Neutrophil (primary cell): ENCODE data around the gene RRP36.

ENCODE experiments used
- H3K27ac ChIP-seq: fragments of 200-600 bp; sonication (generic); 2 replicates; pipeline ENCODE4 v1.5.1; 2016; ENCODE audit warnings: mild to moderate bottlenecking, moderate library complexity
- H3K27me3 ChIP-seq: fragments of 200-600 bp; sonication (generic); 2 replicates; pipeline ENCODE4 v1.6.0; 2016; ENCODE audit warnings: mild to moderate bottlenecking
- H3K36me3 ChIP-seq: fragments of 200-600 bp; sonication (generic); 2 replicates; pipeline ENCODE4 v1.5.1; 2017
- H3K4me1 ChIP-seq, 2 experiments: fragments of 200-600 bp in 1 of 2; sonication (generic) in 1 of 2; 1 replicate in 1 of 2; 2 replicates in 1 of 2; pipeline versions ENCODE4 v1.5.1 to v1.6.1; 2013 to 2016; ENCODE audit warnings: low read depth in 1 of 2, low read length in 1 of 2, mild to moderate bottlenecking in 1 of 2, moderate library complexity in 1 of 2; ENCODE audit not compliant: control insufficient read depth in 1 of 2, insufficient read depth in 1 of 2
- H3K4me3 ChIP-seq, 2 experiments: fragments of 200-600 bp in 1 of 2; sonication (generic) in 1 of 2; 1 replicate in 1 of 2; 2 replicates in 1 of 2; pipeline ENCODE4 v1.5.1; 2013 to 2016; ENCODE audit warnings: low read depth in 1 of 2, low read length in 1 of 2, mild to moderate bottlenecking in 1 of 2, moderate library complexity in 1 of 2
- H3K9me3 ChIP-seq: fragments of 200-600 bp; sonication (generic); 2 replicates; pipeline ENCODE4 v1.5.1; 2016
- TF ChIP-seq, protein P1 (sequence below): fragments of 200-600 bp; sonication (generic); IDR thresholded peaks from 2 replicates; pipeline ENCODE4 v1.5.1; 2016; ENCODE audit warnings: antibody characterized with exemption

Gene RRP36

DNA sequence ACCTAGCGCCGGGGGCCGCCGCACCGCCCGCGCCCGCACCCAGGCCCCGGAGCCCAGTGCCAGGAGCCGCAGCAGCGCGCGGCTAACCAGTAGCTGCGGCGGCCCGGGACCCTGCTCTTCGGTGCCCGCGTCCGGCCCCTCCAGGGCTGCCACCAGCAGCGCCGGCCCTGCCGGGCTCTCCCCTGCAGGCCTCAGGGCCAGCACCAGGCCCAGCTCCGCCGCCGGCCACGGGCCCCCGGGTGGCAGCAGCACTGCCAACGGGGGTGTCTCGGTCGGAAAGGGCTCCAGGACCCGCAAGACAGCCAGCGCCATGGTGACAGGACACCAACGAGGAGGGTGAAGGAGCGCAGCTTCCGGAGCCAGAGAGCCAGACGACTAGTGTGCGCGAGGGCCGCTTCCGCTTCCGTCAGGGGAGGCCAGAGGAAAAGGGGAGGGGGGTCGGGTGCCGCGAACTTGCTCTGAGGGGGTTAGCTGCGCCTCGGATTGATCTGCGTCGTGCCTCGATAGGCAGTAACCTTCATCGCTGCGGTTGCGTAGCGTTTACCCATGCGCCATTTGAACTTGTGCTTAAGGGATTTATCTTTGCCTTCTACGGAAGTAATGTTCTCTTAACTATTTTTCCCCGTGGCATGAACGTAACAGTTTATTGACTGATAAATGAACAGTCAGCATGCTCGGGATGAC, 42.4 kb upstream of the RRP36 start, which contains the start of gene PEX6:
PEX6 (minus strand) TSS at position 343 of the 684 bp plus-strand sequence; CDS start at position 312, 31 bp downstream.
- Histone ChIP-seq H3K9me3 (no peaks in the 10 kb centered on the region), H3K36me3 (peaks cover 2% of the 10 kb centered on the region), H3K4me1 (peaks cover 34 to 37% of the 10 kb centered on the region in 2 experiments), H3K27ac (peak within 1 kb of the TSS; percentile 81), H3K27me3 (no peaks in the 10 kb centered on the region), H3K4me3 (peak within 1 kb of the TSS; percentile 73 to 95)
- TF ChIP-seq, protein P1, sequence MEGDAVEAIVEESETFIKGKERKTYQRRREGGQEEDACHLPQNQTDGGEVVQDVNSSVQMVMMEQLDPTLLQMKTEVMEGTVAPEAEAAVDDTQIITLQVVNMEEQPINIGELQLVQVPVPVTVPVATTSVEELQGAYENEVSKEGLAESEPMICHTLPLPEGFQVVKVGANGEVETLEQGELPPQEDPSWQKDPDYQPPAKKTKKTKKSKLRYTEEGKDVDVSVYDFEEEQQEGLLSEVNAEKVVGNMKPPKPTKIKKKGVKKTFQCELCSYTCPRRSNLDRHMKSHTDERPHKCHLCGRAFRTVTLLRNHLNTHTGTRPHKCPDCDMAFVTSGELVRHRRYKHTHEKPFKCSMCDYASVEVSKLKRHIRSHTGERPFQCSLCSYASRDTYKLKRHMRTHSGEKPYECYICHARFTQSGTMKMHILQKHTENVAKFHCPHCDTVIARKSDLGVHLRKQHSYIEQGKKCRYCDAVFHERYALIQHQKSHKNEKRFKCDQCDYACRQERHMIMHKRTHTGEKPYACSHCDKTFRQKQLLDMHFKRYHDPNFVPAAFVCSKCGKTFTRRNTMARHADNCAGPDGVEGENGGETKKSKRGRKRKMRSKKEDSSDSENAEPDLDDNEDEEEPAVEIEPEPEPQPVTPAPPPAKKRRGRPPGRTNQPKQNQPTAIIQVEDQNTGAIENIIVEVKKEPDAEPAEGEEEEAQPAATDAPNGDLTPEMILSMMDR, result no peak

DNA sequence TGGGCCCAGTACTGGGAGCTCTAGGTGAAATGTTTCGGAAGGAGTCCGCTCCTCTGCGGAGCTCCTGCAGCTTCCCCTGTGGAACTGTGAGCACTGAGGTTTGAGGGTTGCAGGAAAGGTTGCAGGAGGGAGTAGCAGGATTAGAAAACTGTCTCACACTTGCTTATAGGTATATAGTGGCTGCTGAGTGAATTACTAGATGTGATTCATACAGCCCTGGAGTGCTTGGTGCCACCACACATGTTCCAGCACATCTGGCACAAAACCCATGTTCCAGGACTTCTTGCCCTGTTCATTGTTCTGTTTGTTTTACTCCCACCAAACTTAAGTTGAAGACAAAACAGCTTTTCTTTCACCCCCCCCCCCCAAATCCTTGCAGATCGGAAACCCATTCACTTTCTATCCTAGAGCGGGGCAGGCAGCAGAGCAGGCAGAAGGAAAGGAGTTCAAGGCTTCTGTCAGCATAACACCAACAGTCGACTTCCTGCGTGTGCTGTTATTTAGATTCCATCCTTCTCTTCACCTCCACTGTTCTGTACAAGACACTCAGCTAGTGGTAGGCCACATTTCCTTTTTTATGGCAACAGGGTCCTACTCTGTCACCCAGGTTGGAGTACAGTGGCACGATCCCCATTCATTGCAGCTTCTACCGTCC, 41.8 kb upstream of the RRP36 start:
- peak overlapping the region; percentile 73 to 95 for H3K4me3 ChIP-seq
- TF ChIP-seq, protein P1, result no peak
- H3K9me3 ChIP-seq, result no peaks in the 10 kb centered on the region
- peaks cover 35% of the 10 kb centered on the region in 2 experiments for H3K4me1 ChIP-seq
- peak overlapping the region; percentile 81 for H3K27ac ChIP-seq
- no peaks in the 10 kb centered on the region for H3K36me3 ChIP-seq
- no peaks in the 10 kb centered on the region for H3K27me3 ChIP-seq

DNA sequence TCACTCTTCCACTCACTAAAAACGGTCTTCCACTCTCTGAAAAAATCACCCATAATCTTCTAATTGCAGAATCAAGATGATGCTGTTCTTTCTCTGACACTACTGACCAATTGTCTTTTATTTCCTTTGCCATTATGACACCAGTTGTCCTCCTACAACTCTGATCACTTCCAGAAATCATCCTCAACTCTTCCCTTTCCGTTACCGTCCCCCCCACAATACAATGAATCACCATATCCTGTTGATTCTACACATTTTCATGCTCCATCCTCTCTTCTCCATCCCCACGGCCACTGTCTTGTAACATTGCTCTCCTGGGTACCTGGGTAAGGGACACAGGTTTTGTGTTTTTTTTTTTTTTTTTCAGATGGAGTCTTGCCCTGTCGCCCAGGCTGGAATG, 39.6 kb upstream of the RRP36 start:
- Histone ChIP-seq H3K4me1 (peaks cover 47 to 48% of the 10 kb centered on the region in 2 experiments), H3K4me3 (no peak overlapping the region), H3K27ac (no peak overlapping the region), H3K9me3 (no peaks in the 10 kb centered on the region), H3K36me3 (no peaks in the 10 kb centered on the region), H3K27me3 (no peaks in the 10 kb centered on the region)
- TF ChIP-seq, protein P1, result no peak

DNA sequence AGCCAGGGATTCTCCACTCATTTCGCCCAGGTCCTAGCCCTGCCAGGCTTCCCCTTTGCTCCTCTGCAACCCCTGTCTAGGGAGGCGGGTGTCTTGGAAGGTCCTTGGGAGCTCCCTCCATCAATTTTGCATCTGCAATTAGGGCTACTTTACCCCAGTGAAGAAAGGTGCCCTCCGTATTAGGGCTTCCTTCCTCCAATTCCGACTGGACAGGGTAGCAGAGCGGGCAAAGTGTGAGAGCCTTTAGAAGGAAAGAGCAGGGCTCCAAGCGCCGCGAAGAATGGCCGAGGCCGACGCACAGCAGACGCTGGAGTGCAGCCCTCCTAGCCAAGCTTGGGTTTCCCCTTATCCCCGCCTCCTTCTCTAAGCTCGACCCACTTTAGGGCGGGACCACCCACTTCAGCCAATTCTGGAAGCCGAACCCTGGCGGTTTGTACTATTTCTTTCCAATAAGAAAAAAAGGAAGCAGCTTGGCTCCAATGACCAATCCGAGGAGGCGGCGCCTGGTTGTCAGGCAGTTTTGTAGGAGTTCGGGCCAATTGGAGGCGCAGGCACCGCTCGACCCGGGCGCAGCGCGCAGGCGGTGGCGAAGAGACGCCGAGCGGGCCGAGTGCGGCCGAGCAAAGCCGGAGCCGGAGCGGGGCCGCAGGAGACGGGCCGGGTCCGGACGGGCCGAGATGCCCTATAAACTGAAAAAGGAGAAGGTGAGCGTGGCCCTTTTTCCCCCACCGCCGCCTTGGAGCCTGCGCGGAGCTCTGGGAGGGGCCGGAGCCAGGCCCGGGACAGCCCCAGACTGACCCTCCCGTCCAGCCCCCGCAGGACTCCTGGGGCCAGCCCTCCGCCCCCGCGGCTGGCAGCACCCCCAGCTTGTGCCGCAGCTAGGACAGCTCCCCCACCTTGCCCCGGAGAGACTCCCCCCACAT, 37.2 kb upstream of the RRP36 start, which contains the start of gene PPP2R5D:
PPP2R5D (plus strand) TSS at position 570 of the 923 bp plus-strand sequence; CDS start at position 678, 108 bp downstream.
- Histone ChIP-seq H3K4me1 (peaks cover 28 to 32% of the 10 kb centered on the region in 2 experiments), H3K4me3 (peak within 1 kb of the TSS; percentile 85 to 97), H3K27me3 (no peaks in the 10 kb centered on the region), H3K27ac (peak within 1 kb of the TSS; percentile 79), H3K36me3 (peaks cover 4% of the 10 kb centered on the region), H3K9me3 (no peaks in the 10 kb centered on the region)
- TF ChIP-seq, protein P1, result peak; percentile 61

DNA sequence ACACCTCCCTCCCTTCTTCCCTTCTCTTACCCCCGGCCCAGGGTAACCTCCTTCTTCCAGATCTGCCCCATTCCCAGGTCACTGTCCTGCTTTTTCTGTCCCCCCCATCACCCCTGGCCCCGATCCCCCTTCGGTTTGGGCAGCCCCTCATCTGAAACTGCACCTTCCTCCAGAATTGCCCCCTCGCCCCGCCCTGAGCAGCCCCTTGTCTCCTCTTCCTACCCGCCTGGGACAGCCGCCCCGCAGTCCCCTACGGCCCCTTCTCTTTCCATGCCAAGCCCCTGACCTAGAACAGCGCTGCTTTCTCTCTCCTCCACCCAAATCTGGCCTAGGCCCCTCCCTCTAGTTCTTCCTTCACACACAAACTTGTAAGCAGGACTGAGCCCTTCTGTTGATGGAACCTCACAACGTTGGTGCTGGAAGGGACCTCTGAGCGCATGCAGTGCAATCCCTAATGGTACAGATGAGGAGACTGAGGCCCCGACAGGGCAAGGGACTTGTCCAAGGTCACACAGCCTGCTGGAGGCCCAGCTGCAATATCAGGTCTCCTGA, 36.4 kb upstream of the RRP36 start:
- no peaks in the 10 kb centered on the region for H3K9me3 ChIP-seq
- peaks cover 21 to 25% of the 10 kb centered on the region in 2 experiments for H3K4me1 ChIP-seq
- no peaks in the 10 kb centered on the region for H3K27me3 ChIP-seq
- H3K36me3 ChIP-seq, result peaks cover 11% of the 10 kb centered on the region
- peak overlapping the region; percentile 85 to 97 for H3K4me3 ChIP-seq
- peak overlapping the region; percentile 79 for H3K27ac ChIP-seq
- TF ChIP-seq, protein P1, result no peak
